GM12878 (cell line): ENCODE data around the gene CA5A. TPM values are rescaled to one million over a fixed set of nuclear protein-coding genes. Genes with fewer than 3 reads are reported as not detected.
"Not testable (repeated sequence)": the region's sequence is repeated elsewhere in the genome, so short reads cannot be mapped to it uniquely, and the experiment has no call there.

ENCODE experiments used
- ATAC-seq: fragments of 200-7000 bp; cut with Tn5 transposase; 3 replicates; pipeline ENCODE4 v1.9.1; 2020; ENCODE audit warnings: mild to moderate bottlenecking, moderate library complexity
- BruUV-seq: library from RNA; stranded (reverse); fragments of 400-500 nt; replicated peaks from 2 replicates; lab custom pipeline; 2021; lab: Mats Ljungman, UMichigan
- CTCF ChIA-PET: fragments of 300-600 bp; sonication (Branson Sonifier 250); formaldehyde crosslinking; extraction: SDS; loops from one replicate; lab custom pipeline; 2021; ENCODE audit warnings: inconsistent platforms; lab: Yijun Ruan, JAX
- POLR2A ChIA-PET: fragments of 350-600 bp; formaldehyde crosslinking; extraction: SDS; loops from one replicate; lab custom pipeline; 2021; ENCODE audit warnings: inconsistent platforms; lab: Charles Lee
- RAD21 ChIA-PET: fragments of 300-600 bp; sonication (Branson Sonifier 250); formaldehyde crosslinking; loops from one replicate; lab custom pipeline; 2023; ENCODE audit warnings: antibody characterized with exemption; ENCODE audit not compliant: unreplicated experiment; lab: Charles Lee
- SMC1A ChIA-PET: fragments of 300-600 bp; sonication (Branson Sonifier 250); formaldehyde crosslinking; loops from one replicate; lab custom pipeline; 2023; ENCODE audit not compliant: unreplicated experiment, uncharacterized antibody; lab: Charles Lee
- DNase-seq: peaks from one replicate; pipeline ENCODE4 v3.0.0-alpha.2; 2011; ENCODE audit warnings: low read depth, low spot score
- FAIRE-seq: peaks from 3 replicates; lab custom pipeline; 2011; peaks lifted over from hg19 to GRCh38; lab: Jason Lieb, UNC
- H2AFZ ChIP-seq: 2 replicates; pipeline ENCODE4 v1.6.0; 2011; ENCODE audit warnings: low read depth, low read length, control low read depth; ENCODE audit not compliant: control insufficient read depth
- H3K27ac ChIP-seq: 2 replicates; pipeline ENCODE4 v1.5.1; 2011; ENCODE audit warnings: control low read depth; ENCODE audit not compliant: control insufficient read depth, insufficient read depth
- H3K27me3 ChIP-seq, 2 experiments: replicated peaks in 1 of 2; 2 replicates each; pipeline versions ENCODE4 v1.6.0 to v1.6.1; 2011; ENCODE audit warnings: low read length in 1 of 2; ENCODE audit not compliant: control insufficient read depth in 2 of 2, insufficient read depth in 2 of 2
- H3K36me3 ChIP-seq, 2 experiments: 2 replicates each; pipeline ENCODE4 v1.5.1; 2011; ENCODE audit warnings: low read length in 1 of 2; ENCODE audit not compliant: control insufficient read depth in 2 of 2, insufficient read depth in 2 of 2
- H3K4me1 ChIP-seq: 2 replicates; pipeline ENCODE4 v1.6.1; 2011; ENCODE audit warnings: mild to moderate bottlenecking, low read length, moderate library complexity, mixed read lengths; ENCODE audit not compliant: control insufficient read depth, insufficient read depth
- H3K4me2 ChIP-seq: 2 replicates; pipeline ENCODE4 v1.6.0; 2011; ENCODE audit warnings: control low read depth; ENCODE audit not compliant: control insufficient read depth, insufficient read depth
- H3K4me3 ChIP-seq: fragments of 200-600 bp; sonication (generic); 2 replicates; pipeline ENCODE4 v1.5.1; 2016
- H3K79me2 ChIP-seq: 2 replicates; pipeline ENCODE4 v1.6.0; 2011; ENCODE audit warnings: low read length; ENCODE audit not compliant: control insufficient read depth, insufficient read depth
- H3K9ac ChIP-seq: 2 replicates; pipeline ENCODE4 v1.8.0; 2011; ENCODE audit warnings: low read length, control low read depth, mixed read lengths; ENCODE audit not compliant: control insufficient read depth, insufficient read depth
- H3K9me3 ChIP-seq: replicated peaks from 3 replicates; pipeline ENCODE4 v1.5.1; 2011; ENCODE audit warnings: mild to moderate bottlenecking, low read length; ENCODE audit not compliant: control insufficient read depth, insufficient read depth
- H4K20me1 ChIP-seq: 2 replicates; pipeline ENCODE4 v1.6.0; 2011; ENCODE audit not compliant: control insufficient read depth, insufficient read depth
- CREM ChIP-seq: IDR thresholded peaks from 2 replicates; pipeline ENCODE4 v1.6.1; 2014; ENCODE audit warnings: antibody characterized with exemption, low read depth
- DPF2 ChIP-seq: fragments of 450-650 bp; IDR thresholded peaks from 2 replicates; pipeline ENCODE4 v1.6.1; 2017; ENCODE audit warnings: mild to moderate bottlenecking
- MTA3 ChIP-seq: IDR thresholded peaks from 2 replicates; pipeline ENCODE4 v1.6.1; 2012; ENCODE audit warnings: low read length, inconsistent platforms, borderline replicate concordance
- RCOR1 ChIP-seq: conservative IDR thresholded peaks from 2 replicates; pipeline ENCODE4 v1.6.1; 2012; ENCODE audit warnings: low read depth, low read length, improper control_type of control experiment
- WGBS: methylation state at CpG from one replicate; pipeline ENCODE4 v1.1.6; 2016; ENCODE audit warnings: low lambda C conversion rate; ENCODE audit not compliant: insufficient replicate concordance, insufficient coverage; ENCODE audit errors: missing lambda C conversion rate; 5-methylcytosine and 5-hydroxymethylcytosine counted together
- in situ Hi-C: fragments of 300-500 bp; cut with MboI; formaldehyde crosslinking; loops from 9 replicates; pipeline ENCODE4 v1.14.3; 2018; ENCODE audit warnings: mixed read lengths
- intact Hi-C: fragments of 100-400 bp; cut with micrococcal nuclease; formaldehyde crosslinking; loops from one replicate; pipeline ENCODE4 v1.14.2; 2022; ENCODE audit not compliant: unreplicated experiment
- polyA plus RNA-seq, 11 experiments: library from polyadenylated mRNA; depleted of rRNA in 4 of 11; unstranded in 6 of 11; stranded (reverse) in 5 of 11; fragments of >200 nt; fragmentation: Nextera tagmentation in 4 of 11; fragmentation: Illumina TruSeq in 1 of 11; extraction: Ambion mirVana in 4 of 11; extraction: Trizol in 1 of 11; gene quantifications; 1 replicate in 1 of 11; 2 replicates in 10 of 11; pipeline versions ENCODE4 v1.2.1 to v1.2.3, GENCODE V29; 2011 to 2016; ENCODE audit warnings: inconsistent platforms in 2 of 11, missing spikeins in 2 of 11, low read depth in 1 of 11
- total RNA-seq, 4 experiments: library from RNA; depleted of rRNA in 3 of 4; stranded (reverse); fragments of >200 nt in 3 of 4; fragmentation: Illumina TruSeq in 1 of 4; extraction: Trizol in 1 of 4; gene quantifications; 2 replicates each; pipeline versions ENCODE4 v1.2.1 to v1.2.3, GENCODE V29; 2013 to 2021
- TF ChIP-seq, protein P1 (sequence below): IDR thresholded peaks from 2 replicates; pipeline ENCODE4 v1.6.1; 2012; ENCODE audit warnings: low read depth, low read length, improper control_type of control experiment
- TF ChIP-seq, protein P2 (sequence below): fragments of 450-650 bp; IDR thresholded peaks from 2 replicates; pipeline ENCODE4 v1.6.1; 2016; ENCODE audit warnings: mild to moderate bottlenecking

The CA5A gene
- total and polyA plus RNA-seq, 10 of the 15 experiments (the other 5 are each of a cell fraction or from before 2014, with no cell fraction given), result not detected

DNA sequence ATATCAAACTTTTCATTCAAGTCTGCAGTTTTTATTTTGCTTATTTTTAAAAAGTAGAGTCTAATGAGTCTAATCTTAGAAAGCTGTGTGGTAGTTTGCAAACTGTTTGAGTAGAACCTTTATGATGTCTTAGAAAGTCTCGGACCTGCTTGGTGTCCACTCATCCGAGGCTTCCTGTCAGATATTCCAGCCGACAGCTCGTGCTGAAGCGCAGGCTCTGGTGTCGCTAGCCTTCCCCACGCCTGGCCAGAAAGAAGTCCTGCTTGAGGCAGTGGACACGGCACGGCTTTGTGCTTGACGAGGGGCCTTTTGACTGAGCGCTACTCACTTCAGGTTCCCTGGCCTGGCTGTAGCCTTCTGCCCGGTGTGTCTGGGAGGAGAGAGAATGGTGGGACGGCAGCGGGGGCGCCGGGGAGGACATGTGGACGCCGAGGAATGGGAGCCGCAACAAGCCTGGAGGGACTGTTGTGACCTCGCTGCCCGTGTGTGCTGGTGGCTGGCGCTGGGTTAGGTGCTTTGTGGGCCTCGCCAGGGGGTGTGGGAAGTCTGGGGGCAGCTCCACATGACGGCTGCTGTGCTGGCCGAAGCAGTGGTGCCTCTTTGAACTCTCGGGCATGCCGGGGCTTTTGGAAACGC lies 48.4 kb upstream of the CA5A start (continued):
- TF ChIP-seq, protein P1, sequence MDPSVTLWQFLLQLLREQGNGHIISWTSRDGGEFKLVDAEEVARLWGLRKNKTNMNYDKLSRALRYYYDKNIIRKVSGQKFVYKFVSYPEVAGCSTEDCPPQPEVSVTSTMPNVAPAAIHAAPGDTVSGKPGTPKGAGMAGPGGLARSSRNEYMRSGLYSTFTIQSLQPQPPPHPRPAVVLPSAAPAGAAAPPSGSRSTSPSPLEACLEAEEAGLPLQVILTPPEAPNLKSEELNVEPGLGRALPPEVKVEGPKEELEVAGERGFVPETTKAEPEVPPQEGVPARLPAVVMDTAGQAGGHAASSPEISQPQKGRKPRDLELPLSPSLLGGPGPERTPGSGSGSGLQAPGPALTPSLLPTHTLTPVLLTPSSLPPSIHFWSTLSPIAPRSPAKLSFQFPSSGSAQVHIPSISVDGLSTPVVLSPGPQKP, result no peak
- TF ChIP-seq CREM (no peak), RCOR1 (no peak), MTA3 (no peak), DPF2 (no peak)
- TF ChIP-seq, protein P2, sequence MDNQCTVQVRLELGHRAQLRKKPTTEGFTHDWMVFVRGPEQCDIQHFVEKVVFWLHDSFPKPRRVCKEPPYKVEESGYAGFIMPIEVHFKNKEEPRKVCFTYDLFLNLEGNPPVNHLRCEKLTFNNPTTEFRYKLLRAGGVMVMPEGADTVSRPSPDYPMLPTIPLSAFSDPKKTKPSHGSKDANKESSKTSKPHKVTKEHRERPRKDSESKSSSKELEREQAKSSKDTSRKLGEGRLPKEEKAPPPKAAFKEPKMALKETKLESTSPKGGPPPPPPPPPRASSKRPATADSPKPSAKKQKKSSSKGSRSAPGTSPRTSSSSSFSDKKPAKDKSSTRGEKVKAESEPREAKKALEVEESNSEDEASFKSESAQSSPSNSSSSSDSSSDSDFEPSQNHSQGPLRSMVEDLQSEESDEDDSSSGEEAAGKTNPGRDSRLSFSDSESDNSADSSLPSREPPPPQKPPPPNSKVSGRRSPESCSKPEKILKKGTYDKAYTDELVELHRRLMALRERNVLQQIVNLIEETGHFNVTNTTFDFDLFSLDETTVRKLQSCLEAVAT, result no peak

- H3K79me2 ChIP-seq, H3K4me3 ChIP-seq, ATAC-seq, FAIRE-seq, POLR2A ChIA-PET, H3K27me3 ChIP-seq, H3K4me1 ChIP-seq, H3K4me2 ChIP-seq, intact Hi-C loops, SMC1A ChIA-PET, H2AFZ ChIP-seq, H4K20me1 ChIP-seq, DNase-seq, in situ Hi-C loops, H3K27ac ChIP-seq, H3K9ac ChIP-seq, BruUV-seq, H3K9me3 ChIP-seq: not testable (repeated sequence)
- RAD21 ChIA-PET, result interaction anchor here (0.6 to 1.7 kb wide), 3 partner anchors 96 to 453 kb away, joined by 3 to 5 read pairs (median 3); no protein-coding TSS in a partner anchor
- WGBS, result over 99% methylated on average over 15 of the region's 15 CpGs
- CTCF ChIA-PET, result interaction anchor here (0.6 to 1.1 kb wide), 2 partner anchors 13 to 15 kb away, joined by 3 to 4 read pairs; no protein-coding TSS in a partner anchor
- peaks cover 3 to 10% of the 10 kb centered on the region in 2 experiments; a peak in 3 of 4 replicates for H3K36me3 ChIP-seq
These were observed 47.9 kb upstream of the CA5A start for GRCh38 chr16:87984180-87984579.
